ENCODE data around the gene CDH12.

The CDH12 gene

GRCh38 chr5:22391956-22392355, 461.2 kb downstream of the CDH12 start:
- DNase-seq (ENCODE audit: low read depth in 1 of 2, low spot score in 1 of 2), result no peak
- Histone ChIP-seq H3K27me3 (ENCODE audit: insufficient read depth, poor library complexity, severe bottlenecking) (no peaks in the 10 kb centered on the region), H3K4me3 (replicated peaks; ENCODE audit: insufficient read depth, low read length) (no peak overlapping the region), H3K27ac (replicated peaks) (no peak overlapping the region)
- TF ChIP-seq GABPA (IDR thresholded peaks at IDR 0.05; ENCODE audit: low read depth), result no peak
- no peak for TF ChIP-seq CTCF (IDR thresholded peaks at IDR 0.05; ENCODE audit: insufficient read depth, low read length)
- TF ChIP-seq SPI1 (IDR thresholded peaks at IDR 0.05; ENCODE audit: borderline replicate concordance, low read depth), result no peak
- TF ChIP-seq POLR2AphosphoS5 (IDR thresholded peaks at IDR 0.05; ENCODE audit: low read depth), result no peak
- no peak for TF ChIP-seq REST (IDR thresholded peaks at IDR 0.05; ENCODE audit: insufficient replicate concordance, low read depth)

- H3K4me3 ChIP-seq (replicated peaks; ENCODE audit: insufficient read depth, low read length), result no peak overlapping the region
- no peaks in the 10 kb centered on the region for H3K27me3 ChIP-seq (ENCODE audit: insufficient read depth, poor library complexity, severe bottlenecking)
- TF ChIP-seq GABPA (IDR thresholded peaks at IDR 0.05; ENCODE audit: low read depth), result no peak
- TF ChIP-seq SPI1 (IDR thresholded peaks at IDR 0.05; ENCODE audit: borderline replicate concordance, low read depth), result no peak
- no peak for TF ChIP-seq POLR2AphosphoS5 (IDR thresholded peaks at IDR 0.05; ENCODE audit: low read depth)
- TF ChIP-seq REST (IDR thresholded peaks at IDR 0.05; ENCODE audit: insufficient replicate concordance, low read depth), result no peak
- TF ChIP-seq CTCF (IDR thresholded peaks at IDR 0.05; ENCODE audit: insufficient read depth, low read length), result no peak
- no peak for DNase-seq (ENCODE audit: low read depth in 1 of 2, low spot score in 1 of 2)
- no peak overlapping the region for H3K27ac ChIP-seq (replicated peaks)
These were observed 462.3 kb downstream of the CDH12 start for GRCh38 chr5:22390888-22391287.

GRCh38 chr5:22372826-22373660, 480.1 kb downstream of the CDH12 start:
- DNase-seq (ENCODE audit: low read depth in 1 of 2, low spot score in 1 of 2), result no peak
- Histone ChIP-seq H3K27ac (replicated peaks) (no peak overlapping the region), H3K27me3 (ENCODE audit: insufficient read depth, poor library complexity, severe bottlenecking) (no peaks in the 10 kb centered on the region), H3K4me3 (replicated peaks; ENCODE audit: insufficient read depth, low read length) (no peak overlapping the region)
- TF ChIP-seq CTCF (IDR thresholded peaks at IDR 0.05; ENCODE audit: insufficient read depth, low read length) (no peak), GABPA (IDR thresholded peaks at IDR 0.05; ENCODE audit: low read depth) (no peak), SPI1 (IDR thresholded peaks at IDR 0.05; ENCODE audit: borderline replicate concordance, low read depth) (no peak), POLR2AphosphoS5 (IDR thresholded peaks at IDR 0.05; ENCODE audit: low read depth) (no peak), REST (IDR thresholded peaks at IDR 0.05; ENCODE audit: insufficient replicate concordance, low read depth) (no peak)
